NOMO-1 treated with DMSO at 0.1 percent for 48 hours (cell line): ENCODE results near the gene USP54.
"Not testable (repeated sequence)": the region's sequence is repeated elsewhere in the genome, so short reads cannot be mapped to it uniquely, and the experiment has no call there.

ENCODE experiments used
- DNase-seq: peaks from one replicate; lab custom pipeline; 2025; ENCODE audit not compliant: unreplicated experiment; lab: John Stamatoyannopoulos, UW

USP54 gene

DNA sequence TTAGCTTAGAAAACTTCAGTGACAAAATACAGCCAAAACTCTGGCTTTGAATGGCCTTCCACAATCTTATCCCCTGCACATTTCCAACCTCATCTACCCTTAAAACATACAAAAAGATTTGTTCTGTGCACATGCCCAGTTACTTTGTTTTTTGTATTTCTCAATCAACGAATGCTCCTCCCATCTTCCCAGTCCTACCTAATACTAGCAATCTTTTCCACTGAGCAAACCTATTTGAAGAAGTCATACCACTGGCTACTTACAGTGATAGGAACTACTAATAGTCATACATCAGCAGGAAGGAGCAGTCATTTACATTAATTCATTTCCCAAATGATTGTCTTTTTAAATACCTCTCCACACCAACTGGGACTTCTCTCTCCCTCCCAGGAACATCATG, 2.5 kb downstream of the USP54 start:
- no peak for DNase-seq

GRCh38 chr10:73586583-73586984, 4.6 kb downstream of the USP54 start:
- peak; percentile 66 for DNase-seq

GRCh38 chr10:73585327-73585726, 5.8 kb downstream of the USP54 start:
- DNase-seq: no peak

- no peak for DNase-seq
Measured at GRCh38 chr10:73584737-73585136, 6.4 kb downstream of the USP54 start.

DNA sequence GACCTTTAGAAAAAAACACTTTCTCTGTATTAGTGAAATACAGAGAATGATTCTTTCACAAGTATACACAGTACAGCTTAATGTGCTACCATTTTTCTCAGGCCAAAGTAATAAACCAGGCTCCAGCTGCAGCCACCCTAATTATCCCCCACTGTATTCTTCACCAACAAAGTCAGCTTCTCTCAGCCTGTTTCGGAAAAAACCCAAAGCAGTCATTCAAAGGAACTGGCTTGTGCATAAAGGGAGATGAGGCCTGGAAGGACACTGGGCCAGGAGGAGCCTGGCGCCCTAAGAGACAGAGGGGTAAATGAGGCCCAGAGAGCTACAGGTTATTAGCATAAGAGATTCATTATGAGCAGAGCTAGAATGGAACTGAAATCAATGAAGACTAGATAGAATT, 9.2 kb downstream of the USP54 start:
- DNase-seq: no peak

- DNase-seq: not testable (repeated sequence)
Measured at GRCh38 chr10:73578927-73579326, 12.2 kb downstream of the USP54 start.

- DNase-seq: no peak
Measured at GRCh38 chr10:73577788-73578187, 13.4 kb downstream of the USP54 start.

DNA sequence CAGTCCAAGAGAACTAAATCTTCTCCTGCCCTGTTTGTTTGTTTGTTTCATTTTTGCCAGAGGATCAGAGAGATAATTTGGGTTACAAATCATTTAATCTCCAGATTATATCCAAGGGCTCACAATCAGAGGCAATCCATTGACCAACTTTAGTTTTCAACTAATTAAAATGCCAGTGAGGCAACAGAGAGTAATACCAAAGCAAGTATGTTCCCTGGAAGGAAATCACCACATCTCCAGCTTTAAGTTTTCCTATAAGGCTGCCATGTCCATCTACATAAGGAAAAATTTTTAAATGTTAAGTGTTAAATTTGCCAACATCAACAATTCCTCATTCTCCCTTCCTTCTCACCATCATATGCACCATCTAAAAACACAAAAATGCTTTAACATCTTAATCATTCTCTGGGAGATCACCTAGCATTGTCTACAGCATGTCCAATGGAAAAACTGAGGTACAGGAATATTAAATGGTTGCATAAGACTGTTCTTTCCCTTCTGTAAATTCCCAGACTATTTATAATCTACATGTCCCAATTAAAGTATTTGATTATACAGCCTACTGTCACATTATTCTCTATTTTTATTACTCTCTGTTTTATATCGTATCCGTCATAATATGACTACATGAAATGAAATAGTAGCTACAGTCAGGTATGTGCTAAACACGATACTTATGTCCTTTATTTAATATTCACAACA, 14.1 kb downstream of the USP54 start:
- no peak for DNase-seq

DNA sequence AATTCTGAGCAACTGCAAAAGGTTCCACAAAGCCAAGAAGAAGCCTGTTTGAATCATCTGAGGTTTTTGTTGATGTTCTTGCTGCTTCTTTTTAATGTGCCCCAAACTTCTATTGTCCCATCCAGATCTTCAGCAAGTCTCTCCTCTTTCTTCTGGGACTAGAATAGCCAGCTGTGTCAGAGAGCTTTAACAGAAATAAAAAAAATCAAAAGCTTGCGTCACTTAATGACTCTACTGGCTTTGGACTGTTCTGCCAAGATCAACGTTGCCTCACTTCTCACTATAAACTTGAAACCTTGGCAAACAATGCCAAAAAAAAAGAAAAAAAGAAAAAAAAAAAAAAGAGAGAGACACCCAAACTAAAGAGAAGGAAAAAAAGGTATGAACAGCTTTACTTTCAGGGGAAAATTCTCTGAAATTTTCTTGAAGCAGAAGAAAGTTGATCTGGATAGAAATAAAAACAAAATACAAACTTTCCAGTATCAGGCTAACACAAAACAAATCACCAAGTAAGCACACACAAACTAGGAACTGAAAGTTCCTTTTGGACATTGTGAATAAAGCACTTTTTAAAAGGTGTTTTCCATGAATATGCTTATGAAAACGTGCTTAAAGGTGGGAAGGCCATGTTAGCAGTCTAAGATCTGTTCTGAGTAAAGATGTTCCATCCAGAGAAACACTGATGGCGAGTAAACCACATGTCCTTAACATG, 14.8 kb downstream of the USP54 start:
- DNase-seq: peak; percentile 43

GRCh38 chr10:73567025-73567424, 24.1 kb downstream of the USP54 start:
- not testable (repeated sequence) for DNase-seq

GRCh38 chr10:73561192-73561591, 29.9 kb downstream of the USP54 start:
- no peak for DNase-seq

GRCh38 chr10:73559590-73559989, 31.6 kb downstream of the USP54 start:
- DNase-seq: no peak

DNA sequence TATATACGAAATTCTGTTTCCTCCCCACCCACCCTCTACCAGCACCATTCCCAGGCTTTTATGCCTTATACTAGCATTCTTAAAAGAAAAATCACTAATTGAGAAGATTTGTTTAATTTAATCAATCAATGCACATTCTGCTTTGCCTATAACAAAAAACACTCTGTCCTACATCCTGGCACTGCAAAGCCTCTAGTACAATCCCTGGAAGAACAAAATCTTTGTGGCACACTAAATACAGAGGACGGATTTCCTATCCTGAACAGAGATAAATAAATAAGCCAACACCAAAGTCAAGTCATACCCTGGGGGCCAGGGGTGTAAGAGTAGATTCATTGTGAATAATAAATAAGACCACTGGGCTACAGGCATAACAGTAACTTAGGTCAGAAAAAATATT, 34.3 kb downstream of the USP54 start:
- no peak for DNase-seq

DNA sequence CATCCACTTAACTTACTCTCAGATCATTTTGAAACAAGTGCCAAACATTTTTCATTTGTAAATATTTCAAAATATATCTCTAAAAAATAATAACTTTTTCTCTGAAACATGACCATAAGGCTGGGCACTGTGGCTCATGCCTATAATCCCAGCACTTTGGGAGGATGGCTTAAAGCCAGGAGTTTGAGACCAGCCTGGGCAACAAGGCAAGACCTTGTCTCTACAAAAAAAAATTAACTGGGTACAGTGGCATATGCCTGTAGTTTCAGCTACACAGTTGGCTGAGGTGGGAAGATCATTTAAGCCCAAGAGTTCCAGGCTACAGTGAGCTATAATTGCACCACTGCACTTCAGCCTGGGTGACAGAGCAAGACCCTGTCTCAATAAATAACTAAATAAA, 36.4 kb downstream of the USP54 start:
- no peak for DNase-seq

- no peak for DNase-seq
Measured at GRCh38 chr10:73553761-73554160, 37.4 kb downstream of the USP54 start.

DNA sequence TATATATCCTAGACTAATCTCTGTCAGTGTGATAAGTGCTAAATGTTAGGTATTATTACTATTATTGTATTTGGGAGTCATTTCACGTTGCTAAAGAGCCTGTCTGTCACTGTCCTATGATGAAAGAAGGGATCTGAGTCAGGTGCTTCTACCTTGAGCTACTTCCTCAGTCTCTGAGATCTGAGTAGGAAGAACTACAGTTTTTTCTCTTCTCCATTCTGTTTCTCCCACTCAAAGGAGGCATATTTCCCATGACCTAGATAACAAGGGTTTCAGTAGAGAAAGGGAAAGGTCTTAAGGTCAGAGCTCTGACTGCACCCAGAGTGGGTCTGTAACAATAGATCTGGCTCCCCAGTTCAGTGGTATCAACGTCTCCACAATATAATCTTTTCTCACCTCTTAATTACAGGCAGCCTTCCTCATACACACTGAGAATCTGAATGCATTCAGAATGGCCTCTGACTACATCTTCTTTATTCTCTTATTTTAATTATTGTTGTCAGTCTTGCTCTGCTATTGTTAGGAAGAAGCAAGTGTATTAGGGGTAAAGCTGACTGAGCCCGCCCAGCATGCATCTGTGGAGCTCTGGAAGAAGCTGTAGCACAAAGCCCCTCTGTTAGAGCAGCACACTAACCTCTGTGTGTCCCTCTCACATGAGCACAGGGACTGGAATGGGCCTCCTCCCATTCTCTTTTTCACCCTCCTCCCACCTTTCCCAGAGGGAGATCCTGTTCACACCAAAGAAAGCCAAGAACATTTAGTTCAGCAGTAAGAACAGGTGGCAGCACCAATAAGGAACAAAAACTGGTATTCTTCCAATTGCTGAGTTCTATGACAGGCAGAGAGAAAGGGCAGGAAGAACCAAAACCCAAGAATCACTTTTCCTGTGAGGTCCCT, 38.1 kb downstream of the USP54 start:
- no peak for DNase-seq

- DNase-seq: no peak
Measured at GRCh38 chr10:73551515-73551914, 39.6 kb downstream of the USP54 start.

- DNase-seq: no peak
Measured at GRCh38 chr10:73545357-73545756, 45.8 kb downstream of the USP54 start.

- no peak for DNase-seq
Measured at GRCh38 chr10:73537709-73538108, 53.4 kb downstream of the USP54 start.

DNA sequence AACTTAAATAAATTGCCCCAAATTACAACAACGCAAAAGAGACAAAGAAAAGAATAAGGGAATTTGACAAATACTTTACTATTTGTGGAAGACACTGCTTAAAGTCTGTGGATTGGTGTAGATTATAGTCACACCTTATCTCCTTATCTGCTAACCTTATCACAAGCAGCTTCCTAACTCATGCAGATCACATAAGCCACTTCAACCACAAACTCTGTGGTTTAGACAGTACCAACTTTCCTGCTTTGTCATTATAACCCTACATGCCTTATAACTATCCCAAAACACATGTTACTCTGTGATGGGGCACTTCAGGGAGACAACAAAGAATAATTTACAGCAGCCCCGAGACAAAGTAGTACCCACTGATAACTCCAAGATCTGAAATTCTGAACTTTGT, 53.9 kb downstream of the USP54 start:
- DNase-seq: no peak

- no peak for DNase-seq
Measured at GRCh38 chr10:73534857-73535256, 56.3 kb downstream of the USP54 start.
